GM12878 (cell line): ENCODE measurements around the gene LIFR. TPM values are rescaled to one million over a fixed set of nuclear protein-coding genes. Genes with fewer than 3 reads are reported as not detected.

Experiments
- ATAC-seq: fragments of 200-7000 bp; cut with Tn5 transposase; 3 replicates; pipeline ENCODE4 v1.9.1; 2020; ENCODE audit warnings: mild to moderate bottlenecking, moderate library complexity
- BruUV-seq: library from RNA; stranded (reverse); fragments of 400-500 nt; replicated peaks from 2 replicates; lab custom pipeline; 2021; lab: Mats Ljungman, UMichigan
- CTCF ChIA-PET: fragments of 300-600 bp; sonication (Branson Sonifier 250); formaldehyde crosslinking; extraction: SDS; loops from one replicate; lab custom pipeline; 2021; ENCODE audit warnings: inconsistent platforms; lab: Yijun Ruan, JAX
- POLR2A ChIA-PET: fragments of 350-600 bp; formaldehyde crosslinking; extraction: SDS; loops from one replicate; lab custom pipeline; 2021; ENCODE audit warnings: inconsistent platforms; lab: Charles Lee
- RAD21 ChIA-PET: fragments of 300-600 bp; sonication (Branson Sonifier 250); formaldehyde crosslinking; loops from one replicate; lab custom pipeline; 2023; ENCODE audit warnings: antibody characterized with exemption; ENCODE audit not compliant: unreplicated experiment; lab: Charles Lee
- SMC1A ChIA-PET: fragments of 300-600 bp; sonication (Branson Sonifier 250); formaldehyde crosslinking; loops from one replicate; lab custom pipeline; 2023; ENCODE audit not compliant: unreplicated experiment, uncharacterized antibody; lab: Charles Lee
- DNase-seq: peaks from one replicate; pipeline ENCODE4 v3.0.0-alpha.2; 2011; ENCODE audit warnings: low read depth, low spot score
- FAIRE-seq: peaks from 3 replicates; lab custom pipeline; 2011; peaks lifted over from hg19 to GRCh38; lab: Jason Lieb, UNC
- H2AFZ ChIP-seq: 2 replicates; pipeline ENCODE4 v1.6.0; 2011; ENCODE audit warnings: low read depth, low read length, control low read depth; ENCODE audit not compliant: control insufficient read depth
- H3K27ac ChIP-seq: 2 replicates; pipeline ENCODE4 v1.5.1; 2011; ENCODE audit warnings: control low read depth; ENCODE audit not compliant: control insufficient read depth, insufficient read depth
- H3K27me3 ChIP-seq, 2 experiments: replicated peaks in 1 of 2; 2 replicates each; pipeline versions ENCODE4 v1.6.0 to v1.6.1; 2011; ENCODE audit warnings: low read length in 1 of 2; ENCODE audit not compliant: control insufficient read depth in 2 of 2, insufficient read depth in 2 of 2
- H3K36me3 ChIP-seq, 2 experiments: 2 replicates each; pipeline ENCODE4 v1.5.1; 2011; ENCODE audit warnings: low read length in 1 of 2; ENCODE audit not compliant: control insufficient read depth in 2 of 2, insufficient read depth in 2 of 2
- H3K4me1 ChIP-seq: 2 replicates; pipeline ENCODE4 v1.6.1; 2011; ENCODE audit warnings: mild to moderate bottlenecking, low read length, moderate library complexity, mixed read lengths; ENCODE audit not compliant: control insufficient read depth, insufficient read depth
- H3K4me2 ChIP-seq: 2 replicates; pipeline ENCODE4 v1.6.0; 2011; ENCODE audit warnings: control low read depth; ENCODE audit not compliant: control insufficient read depth, insufficient read depth
- H3K4me3 ChIP-seq: fragments of 200-600 bp; sonication (generic); 2 replicates; pipeline ENCODE4 v1.5.1; 2016
- H3K79me2 ChIP-seq: 2 replicates; pipeline ENCODE4 v1.6.0; 2011; ENCODE audit warnings: low read length; ENCODE audit not compliant: control insufficient read depth, insufficient read depth
- H3K9ac ChIP-seq: 2 replicates; pipeline ENCODE4 v1.8.0; 2011; ENCODE audit warnings: low read length, control low read depth, mixed read lengths; ENCODE audit not compliant: control insufficient read depth, insufficient read depth
- H3K9me3 ChIP-seq: replicated peaks from 3 replicates; pipeline ENCODE4 v1.5.1; 2011; ENCODE audit warnings: mild to moderate bottlenecking, low read length; ENCODE audit not compliant: control insufficient read depth, insufficient read depth
- H4K20me1 ChIP-seq: 2 replicates; pipeline ENCODE4 v1.6.0; 2011; ENCODE audit not compliant: control insufficient read depth, insufficient read depth
- BMI1 ChIP-seq: fragments of 450-650 bp; IDR thresholded peaks from 2 replicates; pipeline ENCODE4 v1.6.1; 2016; ENCODE audit warnings: mild to moderate bottlenecking, moderate library complexity, borderline replicate concordance
- CTCF ChIP-seq, 3 experiments: IDR thresholded peaks in 2 of 3; conservative IDR thresholded peaks in 1 of 3; 2 replicates each; pipeline ENCODE4 v1.5.1; 2011; ENCODE audit warnings: low read depth in 3 of 3, low read length in 3 of 3, mild to moderate bottlenecking in 3 of 3, control low read depth in 2 of 3, moderate library complexity in 2 of 3, inconsistent platforms in 1 of 3, mixed read lengths in 1 of 3; ENCODE audit not compliant: control insufficient read depth in 2 of 3, insufficient read depth in 1 of 3; ENCODE audit errors: extremely low read depth in 1 of 3
- RAD51 ChIP-seq: fragments of 450-650 bp; IDR thresholded peaks from 2 replicates; pipeline ENCODE4 v1.6.1; 2016; ENCODE audit warnings: moderate library complexity, mild to moderate bottlenecking, inconsistent platforms
- RFX5 ChIP-seq: IDR thresholded peaks from 2 replicates; pipeline ENCODE4 v1.6.1; 2011; ENCODE audit warnings: low read depth, low read length, improper control_type of control experiment
- ZBTB11 ChIP-seq: fragments of 450-650 bp; formaldehyde crosslinking; IDR thresholded peaks from 2 replicates; pipeline ENCODE4 v1.5.0; 2022; ENCODE audit warnings: mild to moderate bottlenecking, missing genetic modification characterization
- ZNF217 ChIP-seq: fragments of 450-650 bp; IDR thresholded peaks from 2 replicates; pipeline ENCODE4 v1.6.1; 2017; ENCODE audit warnings: antibody characterized with exemption, mild to moderate bottlenecking
- WGBS: methylation state at CpG from one replicate; pipeline ENCODE4 v1.1.6; 2016; ENCODE audit warnings: low lambda C conversion rate; ENCODE audit not compliant: insufficient replicate concordance, insufficient coverage; ENCODE audit errors: missing lambda C conversion rate; 5-methylcytosine and 5-hydroxymethylcytosine counted together
- in situ Hi-C: fragments of 300-500 bp; cut with MboI; formaldehyde crosslinking; loops from 9 replicates; pipeline ENCODE4 v1.14.3; 2018; ENCODE audit warnings: mixed read lengths
- intact Hi-C: fragments of 100-400 bp; cut with micrococcal nuclease; formaldehyde crosslinking; loops from one replicate; pipeline ENCODE4 v1.14.2; 2022; ENCODE audit not compliant: unreplicated experiment
- polyA plus RNA-seq, 11 experiments: library from polyadenylated mRNA; depleted of rRNA in 4 of 11; unstranded in 6 of 11; stranded (reverse) in 5 of 11; fragments of >200 nt; fragmentation: Nextera tagmentation in 4 of 11; fragmentation: Illumina TruSeq in 1 of 11; extraction: Ambion mirVana in 4 of 11; extraction: Trizol in 1 of 11; gene quantifications; 1 replicate in 1 of 11; 2 replicates in 10 of 11; pipeline versions ENCODE4 v1.2.1 to v1.2.3, GENCODE V29; 2011 to 2016; ENCODE audit warnings: inconsistent platforms in 2 of 11, missing spikeins in 2 of 11, low read depth in 1 of 11
- total RNA-seq, 4 experiments: library from RNA; depleted of rRNA in 3 of 4; stranded (reverse); fragments of >200 nt in 3 of 4; fragmentation: Illumina TruSeq in 1 of 4; extraction: Trizol in 1 of 4; gene quantifications; 2 replicates each; pipeline versions ENCODE4 v1.2.1 to v1.2.3, GENCODE V29; 2013 to 2021

Gene LIFR
- total and polyA plus RNA-seq, 10 of the 15 experiments (the other 5 are each of a cell fraction or from before 2014, with no cell fraction given) = 0.10 TPM; not detected in 9

- Histone ChIP-seq H3K4me3 (no peak overlapping the region), H3K9ac (no peak overlapping the region), H4K20me1 (no peaks in the 10 kb centered on the region), H3K9me3 (no peaks in the 10 kb centered on the region), H3K27me3 (no peaks in the 10 kb centered on the region), H3K4me1 (no peaks in the 10 kb centered on the region), H3K27ac (no peak overlapping the region), H3K36me3 (no peaks in the 10 kb centered on the region), H3K4me2 (no peak overlapping the region), H3K79me2 (no peaks in the 10 kb centered on the region), H2AFZ (no peak overlapping the region)
- ATAC-seq = no peak
- FAIRE-seq = no peak
- intact Hi-C loops (no loop called here), in situ Hi-C loops (no loop called here)
- DNase-seq = no peak
- BruUV-seq = no TSS peak
- TF ChIP-seq ZBTB11 (no peak), CTCF (IDR thresholded peaks at IDR 0.05 in 2 of 3, conservative IDR thresholded peaks at IDR 0.05 in 1 of 3; ENCODE audit: control insufficient read depth in 2 of 3, extremely low read depth in 1 of 3, insufficient read depth in 1 of 3, low read depth in 3 of 3, low read length in 3 of 3) (no peak), BMI1 (no peak), ZNF217 (no peak), RAD51 (no peak), RFX5 (no peak)
- WGBS = 4% methylated on average over 1 of the region's 1 CpG
- POLR2A ChIA-PET = no interaction called here
- RAD21 ChIA-PET = no interaction called here
- SMC1A ChIA-PET = no interaction called here
- CTCF ChIA-PET = interaction anchor here (1.2 kb wide), 1 partner anchor 47 kb away, joined by 3 read pairs; no protein-coding TSS in a partner anchor
Measured at GRCh38 chr5:38583500-38583899, 27.1 kb upstream of the LIFR start.
